Stimulated activated CD8-positive, alpha-beta memory T cell treated with anti-CD3 and anti-CD28 coated beads, Interleukin-4, amount 100 ng/mL, for 24 hours (primary cell): Measurements from ENCODE around the gene MSX1.

ENCODE experiments used
- DNase-seq: peaks from one replicate; pipeline ENCODE4 v3.0.0-alpha.2; 2020; ENCODE audit warnings: low read depth

MSX1 gene

DNA sequence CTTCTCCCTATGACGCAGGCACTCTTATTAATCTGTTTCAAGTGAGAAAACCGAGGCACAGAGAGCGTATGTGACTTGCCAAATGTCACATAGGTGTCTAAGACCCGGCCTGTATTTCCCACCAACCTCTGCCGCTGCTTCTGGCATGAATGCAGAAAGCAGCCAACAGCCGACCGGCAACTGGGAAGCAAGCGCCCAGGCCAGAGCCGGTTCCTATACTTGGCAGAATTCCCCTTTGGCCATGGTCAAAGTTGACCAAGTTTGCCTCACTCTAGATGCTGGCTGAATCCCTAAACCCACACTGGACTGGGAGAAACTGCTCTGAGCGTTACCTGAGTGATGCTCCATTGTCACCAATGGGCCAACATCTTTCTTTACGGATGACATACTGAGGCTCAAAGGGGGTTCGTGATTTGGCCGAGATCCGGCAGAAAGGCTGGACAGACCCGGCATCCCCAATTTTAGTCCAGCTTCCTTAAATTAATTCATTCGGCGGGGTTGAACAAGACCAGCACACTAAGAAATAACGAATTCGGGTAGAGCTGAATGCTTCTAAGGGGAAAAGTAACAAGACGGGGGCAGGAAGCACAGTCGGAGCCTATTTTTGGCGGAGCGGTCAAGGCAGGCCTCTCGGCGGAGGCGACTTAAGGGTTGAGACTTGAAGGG lies 11.2 kb downstream of the MSX1 start:
- DNase-seq: no peak

DNA sequence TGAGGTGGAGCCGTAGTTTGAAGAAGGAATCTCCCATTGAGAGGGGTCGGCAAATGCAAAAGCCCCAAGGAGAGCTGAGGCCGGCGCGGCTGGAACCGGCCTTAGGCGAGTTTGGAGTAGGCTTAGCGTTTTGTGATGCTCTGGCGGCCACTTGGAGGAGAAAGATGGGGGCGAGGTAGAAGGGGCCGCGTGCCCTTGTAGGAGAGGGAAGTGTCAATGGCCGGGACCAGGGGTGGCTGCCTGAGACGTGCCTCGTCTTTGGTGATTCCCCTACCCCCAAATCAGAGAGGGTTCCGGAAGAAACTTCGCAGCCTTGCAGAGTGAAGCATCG lies 11.7 kb downstream of the MSX1 start:
- no peak for DNase-seq

DNA sequence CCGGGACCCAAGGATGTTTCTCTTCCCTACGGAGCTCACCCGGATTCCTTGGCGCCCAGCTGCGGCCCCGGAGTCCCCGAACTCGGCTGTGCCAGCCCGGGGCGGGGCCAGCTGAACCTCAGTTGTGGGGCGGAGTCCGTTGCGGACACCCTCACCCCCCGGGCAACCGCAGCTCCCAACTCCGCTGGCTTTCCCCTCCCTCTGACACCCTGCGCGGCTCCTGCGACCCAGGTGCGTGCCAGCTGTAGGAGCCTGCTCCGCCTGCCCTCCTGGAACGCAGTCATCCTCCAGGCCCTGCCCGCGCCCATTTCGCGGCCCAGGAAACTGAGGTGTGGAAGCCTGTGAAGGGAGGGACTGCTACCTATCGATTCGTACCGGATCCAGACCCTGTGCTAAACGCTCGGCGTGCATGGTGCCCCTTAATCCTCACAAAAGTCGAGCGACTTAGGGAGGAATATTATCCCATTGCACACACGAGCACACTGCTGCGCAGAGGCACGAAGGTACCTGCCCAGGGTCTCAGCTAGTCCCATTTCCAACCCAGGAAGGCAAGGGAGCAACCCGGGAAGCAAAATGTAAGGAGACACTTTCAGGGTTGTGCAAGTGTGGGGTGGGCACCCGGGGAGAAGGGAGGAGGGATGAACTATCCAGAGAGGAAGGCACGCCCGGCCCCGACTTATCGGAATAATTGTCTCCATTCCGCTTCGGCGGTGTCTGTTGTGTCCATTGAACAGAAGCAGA lies 12.3 kb downstream of the MSX1 start:
- DNase-seq: no peak

DNA sequence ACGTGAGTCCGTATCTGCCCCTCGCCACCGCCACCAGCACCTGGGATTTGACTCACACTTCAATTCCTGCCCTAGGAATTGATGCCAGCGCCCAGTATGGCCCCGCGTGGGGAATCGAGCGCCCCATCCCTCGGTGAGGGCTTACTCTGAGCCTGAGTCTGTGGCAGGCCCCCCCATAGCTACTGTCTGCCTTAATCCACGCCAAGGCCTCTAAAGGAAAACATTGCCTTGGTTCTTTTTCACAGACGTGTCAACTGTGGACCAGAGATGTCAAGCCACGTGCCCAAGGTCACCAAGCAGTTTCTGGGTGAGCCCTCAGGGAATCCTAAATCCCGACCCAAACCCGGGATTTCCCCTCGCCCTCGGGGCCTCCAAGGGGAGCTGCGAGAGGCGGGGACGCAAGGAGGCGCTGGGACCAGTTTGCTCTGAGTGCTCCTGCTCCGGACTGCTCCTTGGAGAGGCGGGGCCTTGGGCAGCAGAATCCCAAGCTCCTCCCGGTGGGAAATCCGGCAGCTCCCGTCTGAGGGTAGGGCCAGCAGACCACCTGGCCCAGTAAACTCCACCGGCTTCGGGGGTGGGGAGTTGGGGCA lies 12.9 kb downstream of the MSX1 start:
- DNase-seq: no peak

DNA sequence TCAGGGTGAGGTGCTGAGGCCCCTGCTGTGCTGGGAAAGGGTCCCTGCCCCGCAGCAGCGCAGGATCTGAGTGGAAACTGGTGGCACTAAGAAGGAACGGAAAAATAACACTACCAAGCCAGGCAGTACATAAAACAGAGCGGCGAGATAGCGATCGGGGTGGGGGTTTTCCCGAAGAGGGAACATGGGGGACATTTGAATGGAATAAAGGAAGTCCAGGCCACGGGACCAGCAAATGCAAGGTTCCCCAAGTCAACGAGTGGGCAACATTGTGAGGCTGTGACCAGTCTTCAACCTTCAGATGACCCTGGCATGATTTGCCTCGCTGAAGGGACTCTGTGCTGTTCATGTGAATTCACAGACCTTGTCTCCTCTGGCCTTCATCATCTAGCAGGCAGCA lies 13.7 kb downstream of the MSX1 start:
- DNase-seq: no peak

DNA sequence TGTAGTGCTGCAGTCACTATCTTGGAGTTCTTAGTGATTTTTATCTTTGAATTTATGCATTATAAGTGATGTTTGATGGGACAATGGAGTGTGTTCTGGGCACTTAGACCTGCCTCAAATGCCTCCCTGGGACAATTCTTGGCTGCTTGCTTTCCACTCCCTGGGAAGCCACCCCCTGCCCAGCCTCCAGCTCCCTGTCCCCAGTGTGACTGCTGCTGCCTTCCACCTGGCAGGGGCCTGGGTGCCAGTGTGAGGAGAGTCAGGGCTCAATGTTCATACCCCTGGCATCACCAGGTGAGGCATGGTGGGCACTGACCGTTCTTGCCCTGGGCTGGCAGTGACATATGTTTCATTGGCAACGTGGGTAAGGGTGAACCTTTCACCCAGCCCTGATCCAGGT lies 14.8 kb downstream of the MSX1 start:
- no peak for DNase-seq

DNA sequence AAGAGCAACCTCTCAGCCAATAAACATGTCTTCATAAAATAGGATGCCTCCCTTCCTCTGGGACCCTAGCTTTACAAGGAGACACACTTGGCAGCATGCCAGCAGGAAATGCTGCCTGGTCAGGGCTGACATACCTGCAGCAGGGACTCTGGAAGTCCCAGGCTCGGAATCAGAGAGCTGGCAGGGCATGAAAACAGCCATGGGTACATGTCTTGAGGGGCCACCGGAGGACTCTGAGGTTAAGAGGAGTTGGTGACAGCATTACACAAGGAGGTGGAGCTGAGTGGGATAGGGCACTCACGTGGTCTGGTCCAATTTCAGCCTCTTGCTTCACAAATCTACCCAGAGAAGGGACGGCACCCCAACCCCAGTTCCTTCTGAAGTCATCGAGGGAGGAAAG lies 15.7 kb downstream of the MSX1 start:
- no peak for DNase-seq

DNA sequence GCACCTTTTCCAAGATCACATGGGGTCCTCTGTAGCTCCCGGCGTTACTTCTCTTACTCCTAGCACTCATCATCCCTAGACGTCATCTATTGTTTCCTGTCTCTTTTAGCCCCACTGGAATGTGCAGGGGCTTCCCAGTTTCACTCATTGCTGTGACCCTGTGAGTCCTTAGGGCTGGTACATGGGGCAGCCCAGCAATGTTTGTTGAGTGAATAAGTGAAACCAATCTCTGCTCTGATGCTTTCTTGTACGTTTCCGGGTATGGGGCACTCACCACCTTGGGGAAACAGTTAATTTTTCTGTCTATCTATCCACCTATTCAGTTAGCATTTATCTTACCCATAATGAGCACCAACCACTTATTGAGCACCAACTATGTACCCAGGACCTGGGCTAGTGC lies 16.1 kb downstream of the MSX1 start:
- no peak for DNase-seq

DNA sequence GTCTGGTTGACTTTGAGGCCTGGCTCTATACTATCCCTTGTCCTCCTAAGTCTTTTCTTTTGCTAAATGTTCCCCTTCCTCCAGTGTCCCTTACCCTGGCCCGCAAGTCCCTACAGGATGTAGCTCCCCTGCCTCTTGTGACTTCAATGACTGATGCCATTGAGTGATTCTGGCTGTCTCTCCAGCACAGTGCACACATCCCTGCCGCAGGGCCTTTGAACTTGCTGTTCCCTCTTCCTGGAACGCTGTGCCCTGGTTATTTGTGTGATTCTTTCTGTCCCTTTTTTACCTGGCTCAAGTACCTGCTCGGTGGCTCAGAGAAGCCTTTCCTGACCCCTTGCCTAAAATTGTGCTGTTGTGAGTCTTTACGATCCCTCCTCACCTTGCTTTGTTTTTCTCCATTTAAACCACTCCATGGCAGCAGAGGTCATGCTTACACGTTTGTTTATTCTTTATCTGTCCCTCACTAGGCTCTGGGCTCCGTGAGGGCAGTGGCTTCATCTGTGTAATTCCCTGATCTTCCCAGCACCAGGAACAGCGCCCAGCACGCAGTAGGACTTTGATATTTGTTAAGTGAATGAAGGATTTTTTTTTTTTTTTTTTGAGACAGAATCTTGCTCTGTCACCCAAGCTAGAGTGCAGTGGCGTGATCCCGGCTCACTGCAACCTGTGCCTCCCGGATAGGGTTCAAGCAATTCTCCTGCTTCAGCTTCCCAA lies 17.6 kb downstream of the MSX1 start:
- no peak for DNase-seq

DNA sequence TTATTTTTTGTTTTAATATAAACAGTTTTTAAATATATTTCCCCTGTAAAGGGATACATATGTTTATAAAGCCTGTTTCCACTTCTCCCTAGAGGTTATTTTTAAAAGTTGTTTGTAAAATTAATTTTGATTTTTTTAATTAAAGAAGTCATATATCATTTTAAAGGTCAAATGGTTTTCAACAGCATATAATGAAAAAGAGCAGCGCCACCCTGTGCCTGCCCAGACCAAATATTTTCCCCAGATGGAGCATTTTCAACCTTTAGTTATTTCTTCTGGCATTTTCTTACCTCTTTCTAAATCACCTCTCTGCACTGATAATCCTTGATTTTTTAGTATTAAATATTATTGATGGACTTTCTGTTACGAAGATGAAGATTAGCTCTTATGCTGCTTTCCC lies 21.0 kb downstream of the MSX1 start:
- no peak for DNase-seq

DNA sequence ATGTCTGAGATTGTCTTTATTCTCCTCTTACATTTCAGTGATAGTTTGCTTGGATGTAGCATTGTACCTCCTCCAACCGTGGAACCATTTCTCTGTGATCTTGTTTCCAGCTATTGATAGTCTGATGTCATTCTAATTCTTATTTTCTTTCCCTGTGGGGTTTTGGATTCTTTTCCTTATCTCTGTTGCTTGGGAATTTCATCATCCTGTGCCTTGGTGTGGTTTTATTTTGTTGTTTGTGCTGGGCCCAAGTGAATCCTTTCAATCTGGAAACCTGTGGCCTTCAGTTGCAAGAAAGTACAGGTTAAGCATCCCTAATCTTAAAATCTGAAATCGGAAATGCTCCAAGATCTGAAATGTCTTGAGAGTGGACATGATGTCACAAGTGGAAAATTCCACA lies 22.0 kb downstream of the MSX1 start:
- no peak for DNase-seq

DNA sequence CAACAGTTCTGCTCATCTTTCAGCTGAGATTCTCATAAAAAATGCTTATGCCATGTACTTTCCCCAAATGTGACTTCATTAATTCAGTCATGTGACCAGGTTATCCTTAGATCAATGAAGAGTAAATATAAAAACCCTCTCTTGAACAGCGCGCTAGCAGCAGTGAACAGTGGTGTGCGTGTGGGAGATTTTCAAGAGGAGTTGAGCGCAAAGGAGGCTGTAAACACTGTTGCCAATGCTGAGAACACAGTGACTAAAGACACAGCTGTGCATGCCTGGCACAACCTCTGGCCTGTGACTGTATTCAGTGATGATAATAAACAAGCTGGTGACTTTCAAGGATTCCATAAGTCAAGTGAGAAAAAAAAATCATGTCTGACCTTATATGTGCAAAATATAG lies 25.1 kb downstream of the MSX1 start:
- no peak for DNase-seq

DNA sequence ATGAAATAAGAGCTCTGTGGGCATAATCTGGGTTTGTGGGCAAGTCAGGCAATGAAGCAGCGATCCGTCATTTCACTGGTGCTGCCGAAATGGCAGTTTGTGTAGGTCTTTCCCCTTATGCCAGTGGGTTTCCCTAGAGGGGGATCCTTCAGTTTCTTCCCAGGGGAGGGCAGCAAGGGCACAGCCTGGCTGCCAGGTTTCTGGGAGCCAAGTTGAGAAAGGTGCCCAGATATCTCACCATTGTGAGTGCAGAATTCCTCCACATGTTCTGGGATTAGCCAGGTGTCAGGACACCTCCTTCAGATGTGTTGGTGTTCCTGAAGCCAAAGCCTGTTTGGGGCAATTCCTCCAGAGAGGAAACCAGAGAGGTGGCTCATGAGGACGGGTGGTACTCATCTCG lies 28.0 kb downstream of the MSX1 start:
- DNase-seq: no peak

DNA sequence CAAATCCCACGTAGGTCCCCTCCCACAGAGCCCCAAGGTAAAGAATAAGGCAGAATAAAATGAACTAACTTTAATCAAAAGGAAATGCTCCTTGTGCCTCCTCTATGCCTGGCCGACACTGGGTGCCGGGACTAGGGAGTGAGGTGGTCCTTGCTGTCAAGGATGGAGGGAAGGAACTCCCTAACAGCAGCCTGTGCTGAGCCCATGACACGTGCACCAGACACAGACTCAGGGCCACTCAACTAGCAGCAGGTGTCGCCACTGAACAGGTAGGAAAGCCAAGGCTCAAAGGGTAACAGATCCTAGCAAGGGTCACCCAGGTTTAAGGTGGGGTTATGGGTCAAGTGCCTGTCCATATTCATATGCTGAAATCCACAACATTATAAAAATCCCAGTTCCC lies 29.2 kb downstream of the MSX1 start:
- DNase-seq: no peak

DNA sequence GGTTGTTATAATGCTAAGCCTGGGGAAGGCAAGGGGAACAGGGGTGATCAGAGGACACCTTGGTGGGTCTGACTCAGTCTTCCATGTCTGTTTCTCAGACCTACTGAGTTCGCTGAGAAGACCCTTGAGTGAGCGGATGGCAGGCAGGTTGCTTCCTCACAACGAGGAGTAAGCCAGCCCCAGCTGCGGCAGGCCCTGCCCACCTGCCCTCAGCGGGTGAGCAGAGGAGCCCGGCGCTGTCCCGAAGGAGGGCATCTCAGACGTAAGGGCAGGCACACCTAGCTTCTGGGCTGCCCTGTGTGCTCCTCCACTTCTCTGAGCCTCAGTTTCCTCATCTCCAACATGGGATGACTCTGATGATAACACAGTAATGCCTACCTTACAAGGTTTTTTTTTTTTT lies 30.3 kb downstream of the MSX1 start:
- no peak for DNase-seq

DNA sequence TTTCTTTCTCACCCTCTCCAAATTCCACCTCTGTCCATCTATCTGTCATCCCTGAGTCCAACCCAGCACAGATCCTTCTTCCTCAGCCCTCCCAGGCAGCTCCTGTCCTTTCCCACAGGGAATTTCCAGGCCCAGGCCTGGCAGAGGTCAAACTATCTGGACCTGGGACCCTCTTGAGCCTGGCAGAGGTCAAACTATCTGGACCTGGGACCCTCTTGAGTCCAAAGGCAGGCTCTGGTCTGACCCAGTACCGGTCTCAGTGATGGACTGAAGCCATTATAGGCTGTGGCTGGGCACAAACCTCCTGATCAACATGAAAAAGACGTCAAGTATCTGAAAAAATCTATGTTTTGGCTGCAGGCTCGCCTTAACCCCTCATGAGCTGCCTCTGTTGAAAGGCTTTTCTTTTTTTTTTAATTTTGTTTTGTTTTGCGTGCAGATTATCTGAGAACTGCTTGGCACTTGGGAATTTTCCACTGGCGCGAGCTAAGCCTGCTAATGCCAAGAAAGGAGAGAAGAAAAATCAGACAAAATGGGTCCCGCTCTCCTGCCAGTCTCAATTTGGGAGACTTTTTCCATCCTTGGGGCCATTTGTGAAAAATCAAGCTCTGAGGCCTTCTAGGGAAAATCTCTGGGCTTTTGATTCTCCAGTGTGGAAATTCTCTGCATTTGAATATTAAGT lies 31.2 kb downstream of the MSX1 start:
- DNase-seq: no peak

DNA sequence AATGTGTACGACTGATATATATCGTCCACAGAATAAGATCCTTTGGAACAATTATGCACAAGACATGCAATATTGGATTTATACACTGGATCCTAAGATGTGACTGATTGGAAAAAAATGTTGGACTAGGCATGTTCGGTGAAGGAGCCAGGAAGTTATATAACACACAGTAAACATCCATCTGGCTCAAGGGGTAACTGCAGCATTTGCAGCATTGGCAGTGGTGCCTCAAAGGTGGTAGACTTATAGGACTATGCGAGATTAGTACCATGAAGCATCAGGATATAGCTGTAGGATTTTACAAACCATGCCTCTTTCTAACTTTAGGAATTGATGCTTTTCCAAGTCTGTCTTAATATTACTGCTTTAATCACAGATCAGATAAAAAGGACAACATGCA lies 34.3 kb downstream of the MSX1 start:
- DNase-seq: no peak

DNA sequence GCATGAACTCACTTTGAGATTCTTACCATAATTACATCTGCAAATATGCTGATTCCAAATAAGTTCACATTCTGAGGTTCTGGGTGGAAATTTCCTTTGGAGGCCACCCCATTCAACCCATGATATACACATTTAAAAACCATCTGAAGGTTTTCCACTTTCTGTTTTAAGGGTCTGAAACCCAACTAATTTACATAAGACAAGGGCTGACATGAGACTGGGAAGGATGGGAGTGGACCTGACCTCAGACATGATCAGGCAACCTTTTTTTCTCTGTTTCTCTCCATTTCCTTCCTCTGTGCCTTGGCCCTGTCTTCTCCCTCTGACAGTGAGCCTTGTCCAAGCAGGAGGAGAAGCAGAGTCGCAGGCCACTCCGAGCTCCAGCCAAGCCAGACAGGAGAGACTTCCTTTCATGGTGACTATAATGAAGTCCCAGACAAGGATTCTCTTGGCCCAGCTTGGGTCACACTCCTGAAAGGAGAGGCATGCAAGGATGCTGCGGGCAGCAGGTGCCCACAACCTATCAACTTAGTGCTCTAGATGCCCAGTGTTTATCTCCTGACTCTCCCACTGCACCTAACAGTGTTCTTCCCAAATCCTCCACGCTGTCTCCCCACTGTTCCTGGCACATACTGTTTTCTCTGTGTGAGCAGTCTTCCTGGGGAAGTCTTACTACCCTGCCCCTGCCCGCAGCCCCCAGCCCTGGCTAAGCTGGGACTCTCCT lies 39.9 kb downstream of the MSX1 start:
- DNase-seq: no peak

DNA sequence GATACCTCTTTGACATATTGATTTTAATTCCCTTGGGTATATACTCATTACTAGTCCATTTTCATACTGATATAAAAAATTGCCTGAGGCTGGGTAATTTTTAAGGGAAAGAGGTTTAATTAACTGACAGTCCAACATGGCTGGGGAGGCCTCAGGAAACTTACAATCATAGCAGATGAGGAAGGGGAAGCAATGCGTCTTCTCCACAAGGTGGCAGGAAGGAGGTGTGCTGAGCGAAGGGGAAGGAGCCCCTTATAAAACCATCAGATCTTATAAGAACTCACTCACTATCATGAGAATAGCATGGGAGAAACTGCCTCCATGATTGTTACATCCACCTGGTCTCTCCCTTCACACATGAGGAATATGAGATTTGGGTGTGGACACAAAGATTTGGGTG lies 42.4 kb downstream of the MSX1 start:
- DNase-seq: no peak

DNA sequence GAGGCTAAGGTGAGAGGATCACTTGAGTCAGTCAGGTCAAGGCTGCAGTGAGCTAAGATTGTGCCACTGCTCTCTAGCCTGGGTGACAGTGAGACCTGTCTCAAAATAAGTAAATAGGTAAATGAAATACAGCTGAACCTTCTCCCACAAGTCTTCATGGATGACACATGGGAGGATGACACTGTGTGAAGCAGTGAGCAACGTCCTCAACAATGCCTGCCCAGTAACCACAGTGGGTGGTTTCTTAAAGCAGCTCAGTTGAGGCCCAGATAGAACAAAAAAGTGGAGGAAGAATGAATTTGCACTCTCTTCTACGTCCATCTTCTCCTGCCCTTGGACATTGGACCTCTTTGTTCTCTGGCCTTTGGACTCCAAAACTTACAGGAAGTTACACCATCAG lies 52.7 kb downstream of the MSX1 start:
- no peak for DNase-seq

DNA sequence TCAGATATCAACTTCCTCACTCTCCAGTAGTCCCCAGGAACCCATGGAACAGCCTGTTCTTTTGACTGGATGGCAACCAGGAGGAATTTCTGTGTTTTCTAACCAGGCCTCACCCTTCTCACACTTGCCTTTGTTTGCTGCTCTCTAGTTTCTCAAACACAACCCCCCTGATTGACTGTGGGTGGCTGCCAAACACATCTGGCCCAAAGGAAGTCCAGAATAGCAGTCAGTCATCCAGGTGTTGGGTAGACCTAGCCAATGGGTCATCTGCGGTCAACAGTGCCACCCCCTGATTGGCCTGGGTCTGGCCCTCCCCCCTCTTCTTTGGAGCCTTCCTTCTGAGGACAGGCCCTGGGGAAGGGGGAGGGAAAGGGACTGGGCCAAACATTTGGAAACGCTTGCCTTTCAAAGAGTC lies 53.7 kb downstream of the MSX1 start:
- no peak for DNase-seq
